ENCODE results near the gene UGT1A8. TPM values are rescaled to one million over a fixed set of nuclear protein-coding genes. Genes with fewer than 3 reads are reported as not detected.
"Not testable (repeated sequence)": the region's sequence is repeated elsewhere in the genome, so short reads cannot be mapped to it uniquely, and the experiment has no call there.

The UGT1A8 gene
- not detected for total RNA-seq
- long read RNA-seq = 0 reads

- DNase-seq; intact Hi-C loops (cut with micrococcal nuclease): not testable (repeated sequence)
Measured at GRCh38 chr2:233617476-233617875, at the start of gene UGT1A8. UGT1A8 (plus strand) TSS chr2:233617633; CDS start chr2:233617708, 75 bp downstream.

GRCh38 chr2:233571001-233571400 lies 46.4 kb upstream of the UGT1A8 start:
- intact Hi-C loops (cut with micrococcal nuclease) = no loop called here
- DNase-seq = no peak

More at GRCh38 chr2:233617476-233617875, at the start of gene UGT1A8:
- H3K9me3 ChIP-seq (replicated peaks) = peaks cover 29% of the 10 kb centered on the region
- H3K4me3 ChIP-seq; H3K4me1 ChIP-seq; H3K36me3 ChIP-seq; H3K27ac ChIP-seq (replicated peaks): not testable (repeated sequence)
- H3K27me3 ChIP-seq (ENCODE audit: low read depth) = peaks cover 15% of the 10 kb centered on the region

GRCh38 chr2:233571462-233571861 lies 46.0 kb upstream of the UGT1A8 start:
- DNase-seq = no peak
- H3K27me3 ChIP-seq (ENCODE audit: low read depth) = no peaks in the 10 kb centered on the region
- peaks cover under 1% of the 10 kb centered on the region for H3K4me1 ChIP-seq
- no peak overlapping the region for H3K4me3 ChIP-seq
- intact Hi-C loops (cut with micrococcal nuclease) = no loop called here
- no peaks in the 10 kb centered on the region for H3K9me3 ChIP-seq (replicated peaks)
- no peaks in the 10 kb centered on the region for H3K36me3 ChIP-seq
- TF ChIP-seq CTCF (IDR thresholded peaks at IDR 0.05; ENCODE audit: borderline replicate concordance) = no peak
- no peak overlapping the region for H3K27ac ChIP-seq (replicated peaks)

More at GRCh38 chr2:233571001-233571400, 46.4 kb upstream of the UGT1A8 start:
- H3K4me3 ChIP-seq = no peak overlapping the region
- H3K36me3 ChIP-seq = no peaks in the 10 kb centered on the region
- H3K4me1 ChIP-seq = peaks cover 4% of the 10 kb centered on the region
- H3K27ac ChIP-seq (replicated peaks) = no peak overlapping the region
- H3K27me3 ChIP-seq (ENCODE audit: low read depth) = no peaks in the 10 kb centered on the region
- H3K9me3 ChIP-seq (replicated peaks) = no peaks in the 10 kb centered on the region
- TF ChIP-seq CTCF (IDR thresholded peaks at IDR 0.05; ENCODE audit: borderline replicate concordance) = no peak

GRCh38 chr2:233572468-233572867 lies 45.0 kb upstream of the UGT1A8 start:
- H3K9me3 ChIP-seq (replicated peaks) = no peaks in the 10 kb centered on the region
- no peak for DNase-seq
- H3K4me3 ChIP-seq = no peak overlapping the region
- TF ChIP-seq CTCF (IDR thresholded peaks at IDR 0.05; ENCODE audit: borderline replicate concordance) = no peak
- H3K36me3 ChIP-seq = no peaks in the 10 kb centered on the region
- H3K4me1 ChIP-seq = no peaks in the 10 kb centered on the region
- no peaks in the 10 kb centered on the region for H3K27me3 ChIP-seq (ENCODE audit: low read depth)
- no peak overlapping the region for H3K27ac ChIP-seq (replicated peaks)
- intact Hi-C loops (cut with micrococcal nuclease) = no loop called here

- H3K36me3 ChIP-seq; intact Hi-C loops (cut with micrococcal nuclease); H3K27ac ChIP-seq (replicated peaks); H3K4me1 ChIP-seq; H3K27me3 ChIP-seq (ENCODE audit: low read depth); DNase-seq; H3K9me3 ChIP-seq (replicated peaks); H3K4me3 ChIP-seq: not testable (repeated sequence)
Measured at GRCh38 chr2:233577341-233577740, 40.1 kb upstream of the UGT1A8 start.

GRCh38 chr2:233583217-233583965 lies 34.0 kb upstream of the UGT1A8 start:
- H3K4me1 ChIP-seq; DNase-seq; H3K4me3 ChIP-seq; intact Hi-C loops (cut with micrococcal nuclease); H3K27ac ChIP-seq (replicated peaks); H3K9me3 ChIP-seq (replicated peaks); H3K36me3 ChIP-seq: not testable (repeated sequence)
- H3K27me3 ChIP-seq (ENCODE audit: low read depth) = peaks cover 42% of the 10 kb centered on the region

GRCh38 chr2:233584210-233584609 lies 33.2 kb upstream of the UGT1A8 start:
- no peak for TF ChIP-seq CTCF (IDR thresholded peaks at IDR 0.05; ENCODE audit: borderline replicate concordance)
- no peaks in the 10 kb centered on the region for H3K9me3 ChIP-seq (replicated peaks)
- no peaks in the 10 kb centered on the region for H3K4me1 ChIP-seq
- peaks cover 48% of the 10 kb centered on the region for H3K27me3 ChIP-seq (ENCODE audit: low read depth)
- H3K4me3 ChIP-seq = no peak overlapping the region
- no peaks in the 10 kb centered on the region for H3K36me3 ChIP-seq
- no peak overlapping the region for H3K27ac ChIP-seq (replicated peaks)
- intact Hi-C loops (cut with micrococcal nuclease) = no loop called here
- DNase-seq = no peak
